Hepatocyte (in vitro differentiated cells): ENCODE results near the gene STN1.

Experiments used
- CTCF ChIP-seq: fragments of 200-600 bp; sonication (generic); IDR thresholded peaks from 2 replicates; pipeline ENCODE4 v1.5.1; 2016; ENCODE audit warnings: antibody characterized with exemption, mild to moderate bottlenecking; ENCODE audit not compliant: poor library complexity
- EZH2 ChIP-seq: fragments of 200-600 bp; sonication (generic); IDR thresholded peaks from 2 replicates; pipeline ENCODE4 v1.6.1; 2016; ENCODE audit warnings: antibody characterized with exemption, mild to moderate bottlenecking, borderline replicate concordance
- EZH2phosphoT487 ChIP-seq: fragments of 200-600 bp; sonication (generic); IDR thresholded peaks from one replicate; pipeline ENCODE4 v1.6.1; 2018; ENCODE audit warnings: antibody characterized with exemption, mild to moderate bottlenecking, low read depth, moderate library complexity; ENCODE audit not compliant: unreplicated experiment, severe bottlenecking

- TF ChIP-seq CTCF (no peak), EZH2phosphoT487 (no peak), EZH2 (no peak)
Measured at GRCh38 chr10:103834436-103835095, 83.4 kb downstream of the STN1 start.
